Stimulated activated CD4-positive, alpha-beta T cell treated with anti-CD3 and anti-CD28 coated beads, Interleukin-15, amount 100 ng/mL, for 48 hours (primary cell): ENCODE results near the gene CDH23.

Source experiments
- DNase-seq, 2 donors: peaks; one replicate each; pipeline ENCODE4 v3.0.0-alpha.2; 2020; ENCODE audit warnings: low read depth in 2 of 2

The CDH23 gene

DNA sequence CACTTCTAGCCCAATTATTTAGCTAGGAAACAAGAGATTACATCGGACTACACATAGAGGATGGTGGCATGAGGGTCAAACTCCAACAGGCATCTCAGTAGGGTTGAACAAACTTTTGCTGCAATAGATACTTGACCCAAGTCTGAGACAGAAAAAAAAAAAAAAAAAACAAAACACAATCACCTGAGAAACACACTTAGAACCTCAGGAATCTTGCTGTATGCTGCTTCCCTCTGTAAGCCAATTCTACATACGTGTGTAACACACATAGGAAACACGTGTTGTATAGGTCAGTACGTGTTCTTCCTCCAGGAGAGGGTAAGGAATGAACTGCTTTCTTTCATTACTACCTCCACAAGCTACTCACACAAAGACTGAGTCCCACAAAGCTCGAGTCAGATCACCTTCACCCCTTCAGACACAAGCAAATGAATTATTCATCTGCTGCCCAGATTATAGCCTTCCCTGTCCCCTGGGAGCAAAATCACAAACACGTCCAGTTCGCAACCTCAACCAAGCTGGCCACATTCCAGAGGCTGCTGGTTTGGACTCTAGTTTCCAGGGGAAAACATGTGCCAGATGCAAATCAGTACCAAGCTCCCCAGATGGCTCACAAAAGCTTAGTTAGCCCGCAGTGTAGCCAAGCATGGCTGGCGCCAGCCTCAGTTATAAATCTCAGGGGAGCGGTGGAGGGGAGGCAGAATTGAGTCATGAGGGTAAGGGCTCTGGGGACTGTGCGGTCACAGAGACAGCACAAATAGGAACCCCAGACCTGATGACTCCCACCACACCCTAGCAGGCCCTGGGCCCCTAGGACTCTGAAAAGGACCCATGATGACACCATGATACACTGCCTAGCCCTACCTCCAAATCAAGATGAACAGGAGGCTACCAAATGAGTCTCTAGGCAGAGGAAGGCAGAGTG lies 439.2 kb downstream of the CDH23 start:
- no peak for DNase-seq

GRCh38 chr10:71836596-71836974 lies 439.9 kb downstream of the CDH23 start:
- DNase-seq: no peak

GRCh38 chr10:71837098-71837827 lies 440.5 kb downstream of the CDH23 start:
- no peak for DNase-seq

- DNase-seq: no peak
These were observed 441.8 kb downstream of the CDH23 start for GRCh38 chr10:71838264-71839211.

- no peak for DNase-seq
These were observed 443.6 kb downstream of the CDH23 start for GRCh38 chr10:71840177-71840957.

DNA sequence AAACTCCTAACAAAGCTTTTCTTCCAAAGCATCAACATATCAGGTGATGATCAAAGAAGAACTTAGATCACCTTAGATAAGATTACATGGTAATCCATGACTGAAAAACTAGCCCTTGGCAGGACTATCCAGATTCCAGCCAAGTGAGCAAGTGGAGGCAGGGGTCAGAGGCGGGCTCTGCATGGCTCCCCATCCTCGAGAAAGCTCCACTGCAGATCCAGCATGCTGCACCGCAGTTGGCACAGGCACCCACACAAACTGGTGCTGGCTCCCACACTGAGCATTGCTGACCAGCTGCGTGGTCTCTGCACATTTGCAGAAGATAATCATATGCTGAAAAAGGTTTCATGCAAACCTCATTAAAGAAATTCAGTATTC lies 444.2 kb downstream of the CDH23 start:
- DNase-seq: no peak

- DNase-seq: no peak
These were observed 445.7 kb downstream of the CDH23 start for GRCh38 chr10:71842422-71842821.

DNA sequence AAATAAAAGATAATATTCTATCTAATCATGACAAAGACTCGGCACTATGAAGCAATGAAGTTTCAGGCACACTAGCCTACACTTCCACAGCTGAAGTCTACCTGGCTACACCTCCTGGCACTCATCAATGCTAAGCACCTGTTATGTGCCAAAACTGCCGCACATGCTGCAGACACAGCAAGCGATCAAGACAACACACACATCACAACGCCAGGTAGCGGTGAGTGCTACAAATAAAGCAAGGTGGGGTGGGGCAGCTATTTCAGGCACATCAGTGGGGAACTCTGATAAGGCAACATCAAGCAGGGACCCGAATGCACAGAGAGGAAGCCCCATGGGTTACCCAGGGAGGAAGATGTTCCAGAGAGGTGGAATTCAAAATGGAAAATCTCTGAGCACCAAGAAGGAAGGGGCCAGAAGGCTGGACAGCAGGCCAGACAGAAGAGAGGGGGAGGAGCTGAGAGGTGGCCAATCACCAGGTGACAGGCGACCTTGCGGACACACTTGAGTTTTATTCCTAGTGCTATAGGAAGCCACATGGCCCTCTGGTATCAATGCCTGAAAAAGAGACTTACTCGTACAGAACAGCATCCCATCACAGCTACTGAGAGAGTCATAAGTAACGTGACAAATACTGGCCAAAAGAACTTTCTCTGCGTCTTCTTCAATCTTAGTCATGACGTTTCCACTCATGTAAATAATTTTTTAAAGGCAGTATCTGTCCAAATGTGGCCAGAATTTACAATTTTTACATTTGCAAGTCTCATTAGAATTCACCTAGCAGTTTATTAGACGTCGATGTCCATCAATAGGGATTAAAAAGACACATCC lies 446.4 kb downstream of the CDH23 start:
- DNase-seq: no peak

GRCh38 chr10:71844084-71844483 lies 447.4 kb downstream of the CDH23 start:
- DNase-seq: no peak

DNA sequence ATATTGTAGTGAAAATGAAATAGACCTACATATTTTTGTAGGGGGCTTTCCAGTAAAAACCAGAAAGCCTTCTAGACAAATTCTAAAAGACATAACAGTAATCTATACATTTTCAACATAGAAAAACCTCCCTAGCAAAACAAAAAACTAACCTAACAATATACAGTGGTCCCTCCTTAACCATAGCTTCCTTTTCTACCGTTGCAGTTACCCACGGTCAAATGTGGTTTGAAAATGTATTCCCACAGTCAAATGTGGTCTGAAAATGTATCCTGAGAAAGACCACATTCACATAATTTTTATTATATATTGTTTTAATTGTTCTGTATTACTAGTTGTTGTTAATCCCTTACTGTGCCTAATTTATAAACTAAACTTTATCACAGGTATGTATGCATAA lies 448.0 kb downstream of the CDH23 start:
- no peak for DNase-seq

- no peak for DNase-seq
These were observed 449.0 kb downstream of the CDH23 start for GRCh38 chr10:71845410-71846405.

- no peak for DNase-seq
These were observed 450.1 kb downstream of the CDH23 start for GRCh38 chr10:71846816-71847215.

- DNase-seq: no peak
These were observed 450.7 kb downstream of the CDH23 start for GRCh38 chr10:71847418-71847817.

- DNase-seq: no peak
These were observed 451.9 kb downstream of the CDH23 start for GRCh38 chr10:71848325-71849275.

DNA sequence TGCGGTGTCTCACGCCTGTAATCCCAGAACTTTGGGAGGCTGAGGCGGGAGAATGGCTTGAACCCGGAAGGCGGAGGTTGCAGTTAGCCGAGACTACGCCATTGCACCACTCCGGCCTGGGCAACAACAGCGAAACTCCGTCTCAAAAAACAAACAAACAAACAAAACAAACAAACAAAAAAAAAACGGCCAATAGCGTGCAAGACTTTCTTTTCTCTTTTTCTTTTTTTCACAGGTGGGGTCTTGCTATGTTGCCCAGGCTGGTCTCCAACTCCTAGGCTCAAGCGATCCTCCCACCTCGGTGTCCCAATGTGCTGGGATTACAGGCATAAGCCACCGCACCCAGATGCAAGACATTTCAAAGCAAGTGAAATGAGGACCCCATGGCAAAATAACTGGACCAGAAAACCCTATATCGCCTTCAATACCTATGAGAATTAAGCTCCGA lies 452.8 kb downstream of the CDH23 start:
- DNase-seq: no peak

- no peak for DNase-seq
These were observed 453.5 kb downstream of the CDH23 start for GRCh38 chr10:71850021-71850742.
